Hepatocyte (in vitro differentiated cells): ENCODE measurements around the gene HDAC5. TPM values are rescaled to one million over a fixed set of nuclear protein-coding genes. Genes with fewer than 3 reads are reported as not detected.
A peak's percentile ranks its signal among the peaks of the same experiment; 100 is the strongest.

Experiments
- DNase-seq: peaks from one replicate; pipeline ENCODE4 v3.0.0-alpha.2; 2016; ENCODE audit warnings: low spot score
- H2AFZ ChIP-seq: fragments of 200-600 bp; sonication (generic); 2 replicates; pipeline ENCODE4 v1.6.0; 2016; ENCODE audit warnings: antibody characterized with exemption, mild to moderate bottlenecking
- H3K27ac ChIP-seq: fragments of 200-600 bp; sonication (generic); 2 replicates; pipeline ENCODE4 v1.5.1; 2016; ENCODE audit warnings: mild to moderate bottlenecking
- H3K27me3 ChIP-seq: fragments of 200-600 bp; sonication (generic); 2 replicates; pipeline ENCODE4 v1.6.1; 2016
- H3K36me3 ChIP-seq: fragments of 200-600 bp; sonication (generic); replicated peaks from 2 replicates; pipeline ENCODE4 v1.5.1; 2016; ENCODE audit warnings: low read depth; ENCODE audit not compliant: insufficient read depth
- H3K4me1 ChIP-seq: fragments of 200-600 bp; sonication (generic); 2 replicates; pipeline ENCODE4 v1.5.1; 2016; ENCODE audit warnings: mild to moderate bottlenecking, moderate library complexity; ENCODE audit not compliant: insufficient read depth
- H3K4me2 ChIP-seq: fragments of 200-600 bp; sonication (generic); 2 replicates; pipeline ENCODE4 v1.6.0; 2016
- H3K4me3 ChIP-seq: fragments of 200-600 bp; sonication (generic); 2 replicates; pipeline ENCODE4 v1.5.1; 2016; ENCODE audit warnings: mild to moderate bottlenecking
- H3K79me2 ChIP-seq: fragments of 200-600 bp; sonication (generic); 2 replicates; pipeline ENCODE4 v1.6.0; 2017; ENCODE audit warnings: mild to moderate bottlenecking
- H3K9me2 ChIP-seq: fragments of 200-600 bp; sonication (generic); replicated peaks from 2 replicates; pipeline ENCODE4 v1.6.0; 2017; ENCODE audit warnings: mild to moderate bottlenecking; ENCODE audit not compliant: insufficient read depth
- H3K9me3 ChIP-seq: fragments of 200-600 bp; sonication (generic); 2 replicates; pipeline ENCODE4 v1.5.1; 2016; ENCODE audit warnings: low read depth, mild to moderate bottlenecking
- H4K20me1 ChIP-seq: fragments of 200-600 bp; sonication (generic); 2 replicates; pipeline ENCODE4 v1.6.0; 2016; ENCODE audit warnings: mild to moderate bottlenecking; ENCODE audit not compliant: insufficient read depth, poor library complexity, severe bottlenecking
- CTCF ChIP-seq: fragments of 200-600 bp; sonication (generic); IDR thresholded peaks from 2 replicates; pipeline ENCODE4 v1.5.1; 2016; ENCODE audit warnings: antibody characterized with exemption, mild to moderate bottlenecking; ENCODE audit not compliant: poor library complexity
- EZH2 ChIP-seq: fragments of 200-600 bp; sonication (generic); IDR thresholded peaks from 2 replicates; pipeline ENCODE4 v1.6.1; 2016; ENCODE audit warnings: antibody characterized with exemption, mild to moderate bottlenecking, borderline replicate concordance
- EZH2phosphoT487 ChIP-seq: fragments of 200-600 bp; sonication (generic); IDR thresholded peaks from one replicate; pipeline ENCODE4 v1.6.1; 2018; ENCODE audit warnings: antibody characterized with exemption, mild to moderate bottlenecking, low read depth, moderate library complexity; ENCODE audit not compliant: unreplicated experiment, severe bottlenecking
- WGBS: methylation state at CpG from one replicate; pipeline ENCODE4 v1.1.6; 2016; ENCODE audit warnings: low lambda C conversion rate; ENCODE audit errors: missing lambda C conversion rate; 5-methylcytosine and 5-hydroxymethylcytosine counted together
- polyA plus RNA-seq: library from polyadenylated mRNA; unstranded; fragments of >200 nt; fragmentation: Nextera tagmentation; extraction: Ambion mirVana; gene quantifications from 2 replicates; pipeline ENCODE4 v1.2.1, GENCODE V29; 2016
- total RNA-seq: library from RNA; depleted of rRNA; stranded (reverse); fragments of >200 nt; gene quantifications from 2 replicates; pipeline ENCODE4 v1.2.3, GENCODE V29; 2014

The HDAC5 gene
- total and polyA plus RNA-seq, 2 experiments from 2014 or later, result 33.9 to 42.7 TPM

DNA sequence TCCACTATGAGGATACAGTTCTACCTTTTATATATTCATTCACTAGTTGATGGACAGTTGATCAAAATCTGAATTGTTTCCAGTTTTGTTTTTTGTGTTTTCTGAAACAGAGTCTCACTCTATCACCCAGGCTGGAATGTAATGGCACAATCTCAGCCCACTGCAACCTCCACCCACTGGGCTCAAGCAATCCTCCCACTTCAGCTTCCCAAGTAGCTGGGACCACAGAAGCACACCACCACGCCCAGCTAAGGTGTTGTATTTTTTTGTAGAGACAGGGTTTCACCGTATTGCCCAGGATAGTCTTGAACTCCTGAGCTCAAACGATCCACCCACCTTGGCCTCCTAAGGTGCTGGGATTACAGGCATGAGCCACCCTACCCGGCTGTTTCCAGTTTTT, 78.0 kb downstream of the HDAC5 start:
- no peaks in the 10 kb centered on the region for H3K36me3 ChIP-seq
- no peaks in the 10 kb centered on the region for H3K9me3 ChIP-seq
- H3K4me2 ChIP-seq, result no peak overlapping the region
- no peak overlapping the region for H3K27ac ChIP-seq
- no peaks in the 10 kb centered on the region for H3K27me3 ChIP-seq
- no peak overlapping the region for H2AFZ ChIP-seq
- peaks cover 78% of the 10 kb centered on the region for H3K79me2 ChIP-seq
- H4K20me1 ChIP-seq, result peaks cover 48% of the 10 kb centered on the region
- no peaks in the 10 kb centered on the region for H3K4me1 ChIP-seq
- DNase-seq, result no peak
- TF ChIP-seq EZH2phosphoT487 (no peak), EZH2 (no peak)
- 93% methylated on average over 4 of the region's 4 CpGs for WGBS
- no peak overlapping the region for H3K4me3 ChIP-seq
- H3K9me2 ChIP-seq, result no peaks in the 10 kb centered on the region

GRCh38 chr17:44044071-44044470, 79.4 kb downstream of the HDAC5 start:
- 75% methylated on average over 1 of the region's 1 CpG for WGBS
- H3K4me3 ChIP-seq, result no peak overlapping the region
- TF ChIP-seq CTCF, result no peak
- no peaks in the 10 kb centered on the region for H3K27me3 ChIP-seq
- no peaks in the 10 kb centered on the region for H3K4me1 ChIP-seq
- DNase-seq, result no peak
- H3K4me2 ChIP-seq, result no peak overlapping the region
- no peaks in the 10 kb centered on the region for H3K9me3 ChIP-seq
- H3K79me2 ChIP-seq, result peaks cover 76% of the 10 kb centered on the region
- no peaks in the 10 kb centered on the region for H3K36me3 ChIP-seq
- no peak overlapping the region for H2AFZ ChIP-seq
- H4K20me1 ChIP-seq, result peaks cover 51% of the 10 kb centered on the region
- no peaks in the 10 kb centered on the region for H3K9me2 ChIP-seq
- H3K27ac ChIP-seq, result peak overlapping the region; percentile 10

GRCh38 chr17:44043272-44043696, 80.2 kb downstream of the HDAC5 start:
- peaks cover 73% of the 10 kb centered on the region for H3K79me2 ChIP-seq
- no peaks in the 10 kb centered on the region for H3K27me3 ChIP-seq
- peaks cover 44% of the 10 kb centered on the region for H4K20me1 ChIP-seq
- H3K4me1 ChIP-seq, result no peaks in the 10 kb centered on the region
- no peak for DNase-seq
- 79% methylated on average over 4 of the region's 4 CpGs for WGBS
- H3K9me3 ChIP-seq, result no peaks in the 10 kb centered on the region
- H3K9me2 ChIP-seq, result no peaks in the 10 kb centered on the region
- H3K4me3 ChIP-seq, result no peak overlapping the region
- no peaks in the 10 kb centered on the region for H3K36me3 ChIP-seq
- H2AFZ ChIP-seq, result no peak overlapping the region
- H3K27ac ChIP-seq, result peak overlapping the region; percentile 1
- no peak overlapping the region for H3K4me2 ChIP-seq
- no peak for TF ChIP-seq CTCF

DNA sequence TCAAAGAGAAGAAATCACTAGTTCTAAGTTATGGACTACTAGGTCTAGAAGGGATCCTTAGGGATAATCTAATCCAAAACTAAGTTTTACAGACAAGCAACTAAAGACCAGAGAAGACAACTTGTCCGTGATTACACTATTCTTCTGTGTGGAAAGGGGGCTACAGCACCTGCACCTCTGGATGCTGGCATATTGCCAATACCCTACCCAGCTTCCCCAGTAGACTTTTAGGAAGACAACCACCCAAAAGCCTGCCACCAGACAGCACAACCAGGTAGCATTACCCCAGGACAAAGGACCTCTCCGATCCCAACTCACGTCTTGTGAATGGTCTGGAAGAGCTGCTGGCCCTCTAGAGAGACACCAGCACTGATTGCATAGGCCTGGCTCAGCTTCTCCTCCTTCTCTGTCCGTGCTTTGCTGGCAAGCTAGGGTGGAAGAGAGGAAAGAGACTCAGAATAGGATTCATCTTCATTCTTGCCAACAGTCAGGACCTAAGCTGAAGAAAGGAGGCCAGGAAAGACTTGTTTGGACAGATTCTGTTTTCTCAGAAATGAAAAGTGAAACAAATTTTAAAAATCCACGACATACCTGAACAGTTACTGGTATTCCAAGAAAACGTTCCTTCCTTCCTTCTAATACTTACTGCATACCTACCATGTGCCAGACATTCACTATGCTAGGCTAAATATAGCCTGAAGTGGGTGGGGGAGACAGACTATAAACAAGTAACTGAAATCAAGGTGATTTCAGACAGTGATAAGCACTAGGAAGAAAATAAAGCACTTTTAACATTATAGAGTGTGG, 83.4 kb downstream of the HDAC5 start:
- H4K20me1 ChIP-seq, result peaks cover 32% of the 10 kb centered on the region

More for the DNA sequence above, 83.4 kb downstream of the HDAC5 start:
- Histone ChIP-seq H3K27ac (no peak overlapping the region), H3K27me3 (no peaks in the 10 kb centered on the region), H3K79me2 (peaks cover 50% of the 10 kb centered on the region), H3K4me2 (no peak overlapping the region), H2AFZ (no peak overlapping the region), H3K36me3 (no peaks in the 10 kb centered on the region), H3K4me3 (no peak overlapping the region), H3K9me3 (no peaks in the 10 kb centered on the region), H3K9me2 (no peaks in the 10 kb centered on the region), H3K4me1 (no peaks in the 10 kb centered on the region)
- WGBS, result 95% methylated on average over 6 of the region's 6 CpGs
- no peak for DNase-seq
- TF ChIP-seq CTCF (no peak), EZH2phosphoT487 (no peak), EZH2 (no peak)
